ENCODE measurements around the gene CADM1.
A peak's percentile ranks its signal among the peaks of the same experiment; 100 is the strongest.

CADM1 gene

GRCh38 chr11:115148101-115148500 is 356.1 kb downstream of the CADM1 start:
- no peak for DNase-seq
- TF ChIP-seq POLR2A (IDR thresholded peaks at IDR 0.05; ENCODE audit: low read length), result no peak
- no peak for TF ChIP-seq GATA1 (IDR thresholded peaks at IDR 0.05; ENCODE audit: low read depth, low read length)

GRCh38 chr11:115147243-115147807 is 356.9 kb downstream of the CADM1 start:
- TF ChIP-seq POLR2A (IDR thresholded peaks at IDR 0.05; ENCODE audit: low read length), result no peak
- no peak for TF ChIP-seq GATA1 (IDR thresholded peaks at IDR 0.05; ENCODE audit: low read depth, low read length)
- DNase-seq, result no peak

DNA sequence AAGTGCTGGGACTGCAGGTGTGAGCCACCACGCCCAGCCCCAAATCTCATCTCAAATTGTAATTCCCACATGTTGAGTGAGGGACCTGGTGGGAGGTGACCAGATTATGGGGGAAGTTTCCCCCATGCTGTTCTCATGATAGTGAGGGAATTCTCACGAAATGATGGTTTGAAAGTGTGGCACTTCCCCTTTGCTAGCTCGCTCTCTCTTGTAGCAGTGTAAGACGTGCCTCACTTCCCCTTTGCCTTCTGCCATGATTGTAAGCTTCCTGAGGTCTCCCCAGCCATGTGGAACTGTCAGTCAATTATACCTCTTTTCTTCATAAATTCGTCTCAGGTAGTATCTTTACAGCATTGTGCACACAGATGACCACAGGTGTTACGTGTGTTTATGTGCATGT is 357.8 kb downstream of the CADM1 start:
- TF ChIP-seq GATA1 (IDR thresholded peaks at IDR 0.05; ENCODE audit: low read depth, low read length), result no peak
- no peak for TF ChIP-seq POLR2A (IDR thresholded peaks at IDR 0.05; ENCODE audit: low read length)
- no peak for DNase-seq

DNA sequence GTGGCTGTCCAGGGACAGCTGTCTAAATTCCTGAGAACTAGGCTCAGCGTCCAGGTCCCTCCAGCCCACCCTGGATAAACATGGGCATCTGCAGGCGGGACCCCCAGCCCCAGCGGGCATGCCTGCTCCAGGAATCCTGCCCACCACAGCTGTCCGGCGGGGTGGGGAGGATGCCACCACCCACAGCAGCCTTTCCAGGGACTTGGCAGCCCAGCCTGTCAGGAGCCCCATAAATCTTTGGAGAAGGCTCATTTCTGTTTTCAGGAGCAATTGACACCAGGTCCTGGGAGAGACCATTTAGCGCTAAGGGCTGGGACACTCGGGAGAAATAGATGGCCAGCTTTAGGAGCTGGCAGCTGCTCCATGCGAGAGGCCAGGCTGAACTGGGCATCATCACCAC is 358.9 kb downstream of the CADM1 start:
- no peak for TF ChIP-seq GATA1 (IDR thresholded peaks at IDR 0.05; ENCODE audit: low read depth, low read length)
- TF ChIP-seq POLR2A (IDR thresholded peaks at IDR 0.05; ENCODE audit: low read length), result no peak
- DNase-seq, result no peak

GRCh38 chr11:115144914-115145313 is 359.3 kb downstream of the CADM1 start:
- no peak for DNase-seq
- TF ChIP-seq GATA1 (IDR thresholded peaks at IDR 0.05; ENCODE audit: low read depth, low read length), result no peak
- no peak for TF ChIP-seq POLR2A (IDR thresholded peaks at IDR 0.05; ENCODE audit: low read length)

DNA sequence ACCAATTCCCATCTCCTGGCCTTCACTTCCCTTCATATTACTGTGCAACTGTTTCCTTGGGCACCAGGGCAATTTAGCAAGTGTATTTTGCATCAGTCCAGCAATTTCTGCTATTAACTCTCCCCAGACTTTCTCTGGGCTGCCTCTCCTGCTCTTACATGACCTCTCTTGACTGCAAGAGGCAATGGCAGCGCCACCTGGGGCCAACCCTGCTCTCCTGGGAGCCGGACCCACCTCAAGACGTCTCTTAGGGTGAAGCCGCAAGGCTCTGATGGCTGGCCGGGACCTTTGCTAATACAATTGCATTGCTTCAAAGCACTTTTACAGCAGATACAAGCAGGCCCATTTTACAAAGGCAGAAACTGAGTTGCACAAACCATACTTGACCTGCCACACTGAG is 360.2 kb downstream of the CADM1 start:
- no peak for DNase-seq
- TF ChIP-seq GATA1 (IDR thresholded peaks at IDR 0.05; ENCODE audit: low read depth, low read length) (no peak), POLR2A (IDR thresholded peaks at IDR 0.05; ENCODE audit: low read length) (no peak)

- no peak for DNase-seq
- no peak for TF ChIP-seq GATA1 (IDR thresholded peaks at IDR 0.05; ENCODE audit: low read depth, low read length)
These were observed 362.7 kb downstream of the CADM1 start for GRCh38 chr11:115141231-115142114.

- no peak for DNase-seq
- no peak for TF ChIP-seq GATA1 (IDR thresholded peaks at IDR 0.05; ENCODE audit: low read depth, low read length)
- TF ChIP-seq POLR2A (IDR thresholded peaks at IDR 0.05; ENCODE audit: low read length), result no peak
These were observed 368.3 kb downstream of the CADM1 start for GRCh38 chr11:115135936-115136335.

DNA sequence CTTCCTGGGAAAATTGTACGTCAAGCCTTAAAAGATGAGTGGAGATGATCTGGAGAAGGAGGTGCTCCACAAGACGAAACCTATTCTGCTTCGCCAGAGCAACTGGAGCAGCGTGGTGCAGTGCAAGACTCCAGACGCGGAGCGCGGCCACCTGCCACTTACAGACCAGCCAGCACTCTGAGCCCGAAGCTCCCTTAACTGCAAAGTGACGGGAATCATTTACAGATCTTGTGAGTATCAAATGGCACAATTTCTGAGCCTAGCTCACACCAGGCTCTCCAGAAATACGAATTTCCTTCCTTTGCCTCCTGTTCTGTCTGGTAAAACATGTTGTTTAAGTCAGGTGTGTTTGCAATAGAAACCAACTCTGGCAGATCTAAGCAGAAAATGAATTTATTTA is 369.3 kb downstream of the CADM1 start:
- no peak for DNase-seq
- TF ChIP-seq GATA1 (IDR thresholded peaks at IDR 0.05; ENCODE audit: low read depth, low read length), result no peak

- DNase-seq, result no peak
- TF ChIP-seq GATA1 (IDR thresholded peaks at IDR 0.05; ENCODE audit: low read depth, low read length) (no peak), POLR2A (IDR thresholded peaks at IDR 0.05; ENCODE audit: low read length) (no peak)
These were observed 370.6 kb downstream of the CADM1 start for GRCh38 chr11:115133475-115134209.

- DNase-seq, result peak in 1 of 2 experiments; percentile 2
These were observed 371.6 kb downstream of the CADM1 start for GRCh38 chr11:115132436-115133228.

GRCh38 chr11:115129473-115130289 is 374.5 kb downstream of the CADM1 start:
- DNase-seq, result no peak
- TF ChIP-seq GATA1 (IDR thresholded peaks at IDR 0.05; ENCODE audit: low read depth, low read length), result no peak
- no peak for TF ChIP-seq POLR2A (IDR thresholded peaks at IDR 0.05; ENCODE audit: low read length)

More at GRCh38 chr11:115132436-115133228, 371.6 kb downstream of the CADM1 start:
- no peak for TF ChIP-seq POLR2A (IDR thresholded peaks at IDR 0.05; ENCODE audit: low read length)
- TF ChIP-seq GATA1 (IDR thresholded peaks at IDR 0.05; ENCODE audit: low read depth, low read length), result no peak

GRCh38 chr11:115128226-115128625 is 376.0 kb downstream of the CADM1 start:
- no peak for DNase-seq
- TF ChIP-seq POLR2A (IDR thresholded peaks at IDR 0.05; ENCODE audit: low read length), result no peak
